ENCODE results near the gene GPR119. TPM values are rescaled to one million over a fixed set of nuclear protein-coding genes. Genes with fewer than 3 reads are reported as not detected.
A peak's percentile ranks its signal among the peaks of the same experiment; 100 is the strongest.

The GPR119 gene
- total RNA-seq, 1 donor from 2014 or later: not detected

GRCh38 chrX:130395341-130395740 is 9.9 kb upstream of the GPR119 start:
- Histone ChIP-seq H3K4me3 (no peak overlapping the region), H3K4me2 (no peak overlapping the region), H3K36me3 (no peaks in the 10 kb centered on the region), H3K27ac (no peak overlapping the region), H3K79me2 (ENCODE audit: low read depth) (no peaks in the 10 kb centered on the region), H4K20me1 (ENCODE audit: low read depth) (no peaks in the 10 kb centered on the region), H3F3A (ENCODE audit: low read depth) (no peaks in the 10 kb centered on the region), H3K9me3 (ENCODE audit: low read depth) (no peaks in the 10 kb centered on the region), H3K27me3 (peaks cover 28% of the 10 kb centered on the region), H3K9ac (no peak overlapping the region), H2AFZ (replicated peaks) (no peak overlapping the region), H3K4me1 (no peaks in the 10 kb centered on the region)
- DNase-seq (ENCODE audit: low spot score): no peak
- Mint-ChIP-seq H3K9me3 (no peaks in the 10 kb centered on the region), H3K4me3 (no peak overlapping the region), H3K27me3 (ENCODE audit: insufficient read depth, low read depth) (no peaks in the 10 kb centered on the region), H3K36me3 (no peaks in the 10 kb centered on the region), H3K27ac (no peak overlapping the region), H3K4me1 (no peaks in the 10 kb centered on the region)
- TF ChIP-seq CTCF (IDR thresholded peaks at IDR 0.05) (no peak), EZH2phosphoT487 (IDR thresholded peaks at IDR 0.05) (no peak), EZH2 (IDR thresholded peaks at IDR 0.05) (no peak)

GRCh38 chrX:130393451-130394074 is 8.1 kb upstream of the GPR119 start:
- DNase-seq (ENCODE audit: low spot score): peak; percentile 65

GRCh38 chrX:130386408-130386808 is 934 bp upstream of the GPR119 start:
- Histone ChIP-seq H3K27me3 (no peaks in the 10 kb centered on the region), H3K9me3 (ENCODE audit: low read depth) (peaks cover 4% of the 10 kb centered on the region), H2AFZ (replicated peaks) (no peak overlapping the region), H3F3A (ENCODE audit: low read depth) (no peaks in the 10 kb centered on the region), H3K4me2 (no peak overlapping the region), H3K9ac (no peak overlapping the region), H3K79me2 (ENCODE audit: low read depth) (no peaks in the 10 kb centered on the region), H4K20me1 (ENCODE audit: low read depth) (no peaks in the 10 kb centered on the region), H3K4me3 (no peak overlapping the region), H3K36me3 (no peaks in the 10 kb centered on the region), H3K27ac (no peak overlapping the region), H3K4me1 (no peaks in the 10 kb centered on the region)
- TF ChIP-seq EZH2phosphoT487 (IDR thresholded peaks at IDR 0.05): no peak
- no peak for TF ChIP-seq EZH2 (IDR thresholded peaks at IDR 0.05)
- no peak for TF ChIP-seq CTCF (IDR thresholded peaks at IDR 0.05)
- Mint-ChIP-seq H3K4me1 (no peaks in the 10 kb centered on the region), H3K36me3 (no peaks in the 10 kb centered on the region), H3K4me3 (no peak overlapping the region), H3K9me3 (no peaks in the 10 kb centered on the region), H3K27me3 (ENCODE audit: insufficient read depth, low read depth) (peaks cover 11% of the 10 kb centered on the region), H3K27ac (no peak overlapping the region)
- no peak for DNase-seq (ENCODE audit: low spot score)

More at GRCh38 chrX:130393451-130394074, 8.1 kb upstream of the GPR119 start:
- no peaks in the 10 kb centered on the region for H3K36me3 Mint-ChIP-seq
- no peaks in the 10 kb centered on the region for H3K79me2 ChIP-seq (ENCODE audit: low read depth)
- no peaks in the 10 kb centered on the region for H3K4me1 Mint-ChIP-seq
- no peaks in the 10 kb centered on the region for H3K9me3 ChIP-seq (ENCODE audit: low read depth)
- H3K36me3 ChIP-seq: no peaks in the 10 kb centered on the region
- H3K4me3 ChIP-seq: no peak overlapping the region
- H4K20me1 ChIP-seq (ENCODE audit: low read depth): no peaks in the 10 kb centered on the region
- no peaks in the 10 kb centered on the region for H3K9me3 Mint-ChIP-seq
- H3K27ac Mint-ChIP-seq: no peak overlapping the region
- H3K9ac ChIP-seq: no peak overlapping the region
- peaks cover 10% of the 10 kb centered on the region for H3K27me3 ChIP-seq
- no peaks in the 10 kb centered on the region for H3K4me1 ChIP-seq
- H3K4me2 ChIP-seq: no peak overlapping the region
- H2AFZ ChIP-seq (replicated peaks): peak overlapping the region; percentile 58
- H3F3A ChIP-seq (ENCODE audit: low read depth): no peaks in the 10 kb centered on the region
- TF ChIP-seq CTCF (IDR thresholded peaks at IDR 0.05): peak; percentile 68
- TF ChIP-seq EZH2phosphoT487 (IDR thresholded peaks at IDR 0.05): no peak
- H3K27me3 Mint-ChIP-seq (ENCODE audit: insufficient read depth, low read depth): no peaks in the 10 kb centered on the region
- H3K4me3 Mint-ChIP-seq: no peak overlapping the region
- no peak overlapping the region for H3K27ac ChIP-seq

Measured in neural progenitor cell (in vitro differentiated cells).